Measurements from ENCODE around the gene DNM2.

DNA sequence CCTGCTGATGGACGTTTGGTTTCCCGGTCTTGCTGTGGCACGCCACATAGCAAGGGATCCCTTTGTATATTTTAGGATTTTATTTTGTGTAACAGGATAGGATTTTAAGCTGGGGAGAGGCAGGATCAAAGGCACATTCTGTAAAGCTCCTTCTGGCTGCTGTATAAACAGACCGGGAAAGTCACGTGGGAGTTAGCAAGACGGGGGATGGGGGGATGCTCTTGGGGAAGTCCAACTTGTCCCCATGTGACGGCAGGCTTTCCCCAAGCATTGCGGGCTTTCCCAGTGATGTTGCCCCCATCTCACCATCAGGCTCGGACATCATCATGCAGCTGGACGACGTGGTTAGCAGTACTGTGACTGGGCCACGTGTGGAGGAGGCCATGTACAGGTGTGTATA lies 10.9 kb upstream of the DNM2 start:
- no peak for TF ChIP-seq TAF1 (IDR thresholded peaks at IDR 0.05; ENCODE audit: borderline replicate concordance, insufficient read depth, low read length)
- TF ChIP-seq POLR2AphosphoS5 (IDR thresholded peaks at IDR 0.05; ENCODE audit: low read depth, low read length), result no peak
- TF ChIP-seq SIN3A (IDR thresholded peaks at IDR 0.05; ENCODE audit: borderline replicate concordance, insufficient read depth, low read length), result no peak
